Measurements from ENCODE around the gene PES1. TPM values are rescaled to one million over a fixed set of nuclear protein-coding genes. Genes with fewer than 3 reads are reported as not detected.

Gene PES1
- polyA plus RNA-seq, 1 experiment, result 109 TPM

DNA sequence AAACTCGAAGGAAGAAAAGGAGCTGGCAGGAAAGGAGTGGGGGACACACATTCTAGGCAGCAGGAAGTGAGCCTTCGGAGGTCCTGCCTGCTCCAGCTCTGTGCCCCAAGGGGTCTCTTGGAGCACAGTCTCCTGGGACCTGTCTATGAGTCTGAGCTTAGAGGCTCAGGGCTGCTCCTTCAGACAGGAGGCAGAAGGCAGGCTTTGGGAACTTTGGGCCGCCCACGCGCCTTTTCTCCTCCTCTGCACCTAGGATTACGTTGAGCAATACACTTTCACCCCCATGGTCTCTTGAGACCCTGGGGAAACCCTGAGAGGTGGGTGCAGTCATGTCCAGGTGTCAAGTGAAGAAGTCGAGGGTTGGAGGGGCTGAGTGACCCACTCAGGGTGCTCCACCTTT, 16.2 kb upstream of the PES1 start:
- CTCF ChIA-PET, result interaction anchor here (0.5 to 3.2 kb wide), 4 partner anchors 14 to 353 kb away, joined by 3 to 13 read pairs (median 8); partner anchors contain the start of gene PES1
- POLR2A ChIA-PET, result no interaction called here

DNA sequence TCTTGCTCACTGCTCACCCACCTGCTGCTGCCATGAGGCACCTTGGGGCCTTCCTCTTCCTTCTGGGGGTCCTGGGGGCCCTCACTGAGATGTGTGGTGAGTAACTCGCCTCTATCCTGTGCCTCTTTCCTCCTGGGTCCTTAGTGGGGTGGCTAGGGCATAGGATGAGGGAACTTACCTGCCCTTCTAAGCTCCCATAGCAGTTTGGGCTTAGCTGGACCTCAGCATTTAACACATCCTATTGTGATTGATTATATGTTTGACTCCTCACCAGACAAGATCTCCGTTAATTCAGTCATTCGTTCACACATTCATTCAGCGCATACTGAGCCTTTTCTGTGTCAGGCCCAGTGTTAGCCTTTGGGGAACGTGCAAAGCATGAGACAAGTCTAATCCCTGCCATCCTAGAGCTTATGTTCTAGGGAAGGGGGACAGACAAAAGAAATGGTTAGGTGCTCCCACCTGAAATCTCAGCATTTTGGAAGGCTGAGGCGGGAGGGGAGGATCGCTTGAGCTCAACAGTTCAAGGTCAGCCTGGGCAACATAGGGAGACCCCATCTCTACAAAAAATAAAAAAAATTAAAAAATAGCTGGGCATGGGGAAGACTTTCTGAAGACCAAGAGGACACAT, 15.7 kb upstream of the PES1 start:
- POLR2A ChIA-PET, result no interaction called here
- TF ChIP-seq, protein P1, sequence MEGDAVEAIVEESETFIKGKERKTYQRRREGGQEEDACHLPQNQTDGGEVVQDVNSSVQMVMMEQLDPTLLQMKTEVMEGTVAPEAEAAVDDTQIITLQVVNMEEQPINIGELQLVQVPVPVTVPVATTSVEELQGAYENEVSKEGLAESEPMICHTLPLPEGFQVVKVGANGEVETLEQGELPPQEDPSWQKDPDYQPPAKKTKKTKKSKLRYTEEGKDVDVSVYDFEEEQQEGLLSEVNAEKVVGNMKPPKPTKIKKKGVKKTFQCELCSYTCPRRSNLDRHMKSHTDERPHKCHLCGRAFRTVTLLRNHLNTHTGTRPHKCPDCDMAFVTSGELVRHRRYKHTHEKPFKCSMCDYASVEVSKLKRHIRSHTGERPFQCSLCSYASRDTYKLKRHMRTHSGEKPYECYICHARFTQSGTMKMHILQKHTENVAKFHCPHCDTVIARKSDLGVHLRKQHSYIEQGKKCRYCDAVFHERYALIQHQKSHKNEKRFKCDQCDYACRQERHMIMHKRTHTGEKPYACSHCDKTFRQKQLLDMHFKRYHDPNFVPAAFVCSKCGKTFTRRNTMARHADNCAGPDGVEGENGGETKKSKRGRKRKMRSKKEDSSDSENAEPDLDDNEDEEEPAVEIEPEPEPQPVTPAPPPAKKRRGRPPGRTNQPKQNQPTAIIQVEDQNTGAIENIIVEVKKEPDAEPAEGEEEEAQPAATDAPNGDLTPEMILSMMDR (IDR thresholded peaks at IDR 0.05; ENCODE audit: insufficient read depth, low read depth, low read length), result no peak
- no peaks in the 10 kb centered on the region for H3K27me3 ChIP-seq (ENCODE audit: control insufficient read depth, insufficient read depth, low read length)
- no peaks in the 10 kb centered on the region for H3K36me3 ChIP-seq (ENCODE audit: control insufficient read depth, insufficient read depth, low read length)
- H3K4me3 ChIP-seq (ENCODE audit: low read depth, low read length), result peak overlapping the region; percentile 39; the same call in 1 of the 2 replicates
- CTCF ChIA-PET, result interaction anchor here (0.5 to 3.2 kb wide), 3 partner anchors 17 to 353 kb away, joined by 4 to 13 read pairs (median 11); partner anchors contain the start of gene PES1
- no peak for DNase-seq (ENCODE audit: low read depth)

More for the DNA sequence above, 16.2 kb upstream of the PES1 start:
- TF ChIP-seq, protein P1 (IDR thresholded peaks at IDR 0.05; ENCODE audit: insufficient read depth, low read depth, low read length), result no peak
- no peaks in the 10 kb centered on the region for H3K27me3 ChIP-seq (ENCODE audit: control insufficient read depth, insufficient read depth, low read length)
- no peak for DNase-seq (ENCODE audit: low read depth)
- no peak overlapping the region for H3K4me3 ChIP-seq (ENCODE audit: low read depth, low read length)
- no peaks in the 10 kb centered on the region for H3K36me3 ChIP-seq (ENCODE audit: control insufficient read depth, insufficient read depth, low read length)

DNA sequence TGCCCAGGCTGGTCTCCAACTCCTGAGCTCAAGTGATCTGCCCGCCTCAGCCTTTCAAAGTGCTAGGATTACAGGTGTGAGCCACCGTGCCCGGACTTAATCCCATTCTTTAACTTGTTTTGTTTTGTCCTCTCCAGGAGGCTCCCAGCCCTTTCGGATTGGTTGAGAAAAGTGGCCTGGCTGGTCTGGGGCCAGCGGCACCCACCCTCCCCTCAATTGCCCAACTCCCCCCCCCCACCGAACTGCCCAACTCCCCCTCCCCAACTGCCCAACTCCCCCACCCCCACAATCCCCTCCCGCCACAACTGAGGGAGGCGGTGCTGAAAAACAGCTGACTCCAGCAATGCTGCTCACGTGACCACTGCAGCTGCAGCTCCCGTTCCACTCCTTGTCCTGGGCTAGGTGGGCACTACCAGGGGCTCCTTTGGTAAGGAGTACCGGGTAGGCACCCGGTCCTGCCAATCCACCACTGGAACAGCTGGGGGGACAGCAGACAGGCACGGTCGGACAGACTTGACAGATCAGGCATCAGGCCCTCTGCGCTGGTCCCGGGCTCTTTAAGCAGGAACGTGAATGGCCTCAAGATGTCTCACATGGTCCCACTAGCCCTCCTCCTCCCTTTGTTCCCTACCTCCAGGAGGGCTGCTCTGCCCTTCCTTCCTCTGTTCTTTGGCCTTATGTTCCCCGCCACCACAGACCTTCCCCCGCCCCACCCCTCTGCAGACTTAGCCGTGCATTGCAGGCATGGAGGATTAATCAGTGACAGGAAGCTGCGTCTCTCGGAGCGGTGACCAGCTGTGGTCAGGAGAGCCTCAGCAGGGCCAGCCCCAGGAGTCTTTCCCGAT, 15.0 kb upstream of the PES1 start, which contains the start of gene TCN2:
Gene TCN2 (plus strand): TSS at position 720 of the 845 bp plus-strand sequence. CDS start 158 bp downstream, outside the sequence.
- ChIA-PET CTCF (interaction anchor here (0.9 to 3.2 kb wide), 7 partner anchors 9 to 501 kb away, joined by 3 to 15 read pairs (median 5); partner anchors contain the start of genes PES1 and SELENOM), POLR2A (no interaction called here)
- H3K27me3 ChIP-seq (ENCODE audit: control insufficient read depth, insufficient read depth, low read length), result no peaks in the 10 kb centered on the region
- H3K4me3 ChIP-seq (ENCODE audit: low read depth, low read length), result peak within 1 kb of the TSS; percentile 39
- TF ChIP-seq, protein P1 (IDR thresholded peaks at IDR 0.05; ENCODE audit: insufficient read depth, low read depth, low read length), result no peak
- no peaks in the 10 kb centered on the region for H3K36me3 ChIP-seq (ENCODE audit: control insufficient read depth, insufficient read depth, low read length)
- no peak for DNase-seq (ENCODE audit: low read depth)

DNA sequence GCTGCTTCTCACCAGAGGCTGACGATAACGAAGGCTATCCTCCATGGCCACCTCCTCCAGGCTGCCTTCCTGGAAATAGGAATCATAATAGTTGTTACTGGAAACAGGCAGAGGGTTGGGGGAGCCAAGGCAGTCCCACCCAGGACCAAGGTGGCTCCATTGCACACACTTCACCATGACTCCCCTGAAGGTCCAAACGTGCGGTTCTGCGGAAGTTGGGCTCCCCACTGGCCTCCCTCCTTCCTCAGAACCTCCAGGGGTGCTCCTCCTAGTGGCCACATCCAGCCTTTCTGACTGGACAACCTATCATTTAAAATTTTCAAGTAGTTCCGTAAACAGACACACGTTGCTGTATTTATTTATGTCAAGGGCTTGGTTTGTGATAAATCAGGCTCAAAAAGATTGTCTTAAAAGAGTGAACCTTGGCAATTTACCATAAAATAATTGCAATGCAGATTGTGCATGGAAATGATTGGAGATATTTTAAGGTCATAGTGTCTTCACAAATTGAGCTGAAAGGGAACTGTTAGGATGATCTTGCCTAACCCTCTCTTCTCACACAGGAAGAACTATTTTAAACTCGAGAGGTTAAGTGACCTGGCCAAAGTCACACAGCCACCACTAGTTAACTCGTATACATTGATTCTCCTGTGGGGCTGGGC, 13.9 kb upstream of the PES1 start:
- POLR2A ChIA-PET, result no interaction called here
- CTCF ChIA-PET, result interaction anchor here (0.9 to 3.2 kb wide), 8 partner anchors 8 to 502 kb away, joined by 3 to 15 read pairs (median 5); partner anchors contain the start of genes PES1 and SELENOM
- no peaks in the 10 kb centered on the region for H3K36me3 ChIP-seq (ENCODE audit: control insufficient read depth, insufficient read depth, low read length)
- H3K27me3 ChIP-seq (ENCODE audit: control insufficient read depth, insufficient read depth, low read length), result no peaks in the 10 kb centered on the region
- DNase-seq (ENCODE audit: low read depth), result no peak
- TF ChIP-seq, protein P1 (IDR thresholded peaks at IDR 0.05; ENCODE audit: insufficient read depth, low read depth, low read length), result peak; percentile 70
- no peak overlapping the region for H3K4me3 ChIP-seq (ENCODE audit: low read depth, low read length)

Measured in BJ (cell line).